ENCODE measurements around the gene KCNE3.
A peak's percentile ranks its signal among the peaks of the same experiment; 100 is the strongest.

The KCNE3 gene

GRCh38 chr11:74464746-74465145 is 2.6 kb downstream of the KCNE3 start:
- no peak overlapping the region for H3K4me3 ChIP-seq (ENCODE audit: low read depth, low read length)
- DNase-seq (ENCODE audit: low read depth) = no peak
- TF ChIP-seq CTCF (conservative IDR thresholded peaks at IDR 0.05; ENCODE audit: low read depth, low read length) = no peak

GRCh38 chr11:74463216-74463615 is 4.1 kb downstream of the KCNE3 start:
- no peak for TF ChIP-seq CTCF (conservative IDR thresholded peaks at IDR 0.05; ENCODE audit: low read depth, low read length)
- DNase-seq (ENCODE audit: low read depth) = no peak
- H3K4me3 ChIP-seq (ENCODE audit: low read depth, low read length) = no peak overlapping the region

GRCh38 chr11:74462631-74463030 is 4.7 kb downstream of the KCNE3 start:
- no peak for TF ChIP-seq CTCF (conservative IDR thresholded peaks at IDR 0.05; ENCODE audit: low read depth, low read length)
- no peak overlapping the region for H3K4me3 ChIP-seq (ENCODE audit: low read depth, low read length)
- no peak for DNase-seq (ENCODE audit: low read depth)

GRCh38 chr11:74462009-74462408 is 5.3 kb downstream of the KCNE3 start:
- TF ChIP-seq CTCF (conservative IDR thresholded peaks at IDR 0.05; ENCODE audit: low read depth, low read length) = no peak
- DNase-seq (ENCODE audit: low read depth) = peak; percentile 78
- H3K4me3 ChIP-seq (ENCODE audit: low read depth, low read length) = peak overlapping the region; percentile 37

GRCh38 chr11:74460481-74461154 is 6.7 kb downstream of the KCNE3 start:
- H3K4me3 ChIP-seq (ENCODE audit: low read depth, low read length) = no peak overlapping the region
- no peak for TF ChIP-seq CTCF (conservative IDR thresholded peaks at IDR 0.05; ENCODE audit: low read depth, low read length)
- peak; percentile 72 for DNase-seq (ENCODE audit: low read depth)

GRCh38 chr11:74460065-74460464 is 7.3 kb downstream of the KCNE3 start:
- H3K4me3 ChIP-seq (ENCODE audit: low read depth, low read length) = no peak overlapping the region
- DNase-seq (ENCODE audit: low read depth) = no peak
- no peak for TF ChIP-seq CTCF (conservative IDR thresholded peaks at IDR 0.05; ENCODE audit: low read depth, low read length)

GRCh38 chr11:74459584-74459983 is 7.8 kb downstream of the KCNE3 start:
- no peak overlapping the region for H3K4me3 ChIP-seq (ENCODE audit: low read depth, low read length)
- TF ChIP-seq CTCF (conservative IDR thresholded peaks at IDR 0.05; ENCODE audit: low read depth, low read length) = no peak
- DNase-seq (ENCODE audit: low read depth) = no peak

All from choroid plexus epithelial cell (primary cell).